22Rv1 (cell line): ENCODE results near the gene MERTK.

ENCODE experiments used
- H3K27ac ChIP-seq: fragments of 450-650 bp; 2 replicates; pipeline ENCODE4 v1.5.1; 2017
- CTCF ChIP-seq: fragments of 450-650 bp; IDR thresholded peaks from 2 replicates; pipeline ENCODE4 v1.5.1; 2017; ENCODE audit warnings: mild to moderate bottlenecking
- ZFX ChIP-seq: fragments of 450-650 bp; IDR thresholded peaks from 2 replicates; pipeline ENCODE4 v1.6.1; 2017; ENCODE audit warnings: antibody characterized with exemption, borderline replicate concordance

The MERTK gene

GRCh38 chr2:112021781-112022231 lies 123.4 kb downstream of the MERTK start:
- TF ChIP-seq ZFX = no peak
- TF ChIP-seq CTCF = no peak
- H3K27ac ChIP-seq = no peak overlapping the region

GRCh38 chr2:112023707-112024106 lies 125.3 kb downstream of the MERTK start:
- TF ChIP-seq CTCF (no peak), ZFX (no peak)
- no peak overlapping the region for H3K27ac ChIP-seq

GRCh38 chr2:112024231-112024630 lies 125.8 kb downstream of the MERTK start:
- H3K27ac ChIP-seq = no peak overlapping the region
- TF ChIP-seq CTCF (no peak), ZFX (no peak)

GRCh38 chr2:112024896-112025491 lies 126.6 kb downstream of the MERTK start:
- no peak overlapping the region for H3K27ac ChIP-seq
- TF ChIP-seq CTCF = no peak
- TF ChIP-seq ZFX = no peak

GRCh38 chr2:112026509-112026908 lies 128.1 kb downstream of the MERTK start:
- no peak overlapping the region for H3K27ac ChIP-seq
- TF ChIP-seq CTCF = no peak
- no peak for TF ChIP-seq ZFX

GRCh38 chr2:112027767-112028166 lies 129.4 kb downstream of the MERTK start:
- H3K27ac ChIP-seq = peak overlapping the region; percentile 50
- TF ChIP-seq ZFX (no peak), CTCF (no peak)

- no peak for TF ChIP-seq CTCF
- TF ChIP-seq ZFX = no peak
- peak overlapping the region; percentile 50 for H3K27ac ChIP-seq
Measured at GRCh38 chr2:112029164-112029563, 130.8 kb downstream of the MERTK start.
